ENCODE results near the gene TBC1D2.
A peak's percentile ranks its signal among the peaks of the same experiment; 100 is the strongest.

Gene TBC1D2

DNA sequence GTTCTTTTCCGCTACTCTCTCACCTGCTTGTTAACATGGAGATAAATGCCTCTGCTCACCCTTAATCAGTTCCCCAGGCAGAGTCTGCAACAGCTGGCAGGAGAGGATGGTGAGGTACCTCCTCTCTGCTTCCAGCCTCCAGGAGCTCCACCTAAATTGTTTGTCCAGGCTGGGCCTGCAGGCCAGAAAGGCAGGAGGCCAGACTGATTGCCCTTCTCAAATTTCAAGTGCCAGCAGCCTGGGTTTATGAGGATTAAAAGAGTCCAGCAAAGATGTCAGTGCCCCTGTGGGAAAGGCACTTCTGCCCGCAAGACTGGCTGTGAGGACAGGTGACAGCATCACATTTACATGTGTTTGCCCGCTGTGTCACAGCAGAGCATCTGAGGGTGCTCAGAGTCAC, 82.8 kb downstream of the TBC1D2 start (continued):
- TF ChIP-seq, protein P1, sequence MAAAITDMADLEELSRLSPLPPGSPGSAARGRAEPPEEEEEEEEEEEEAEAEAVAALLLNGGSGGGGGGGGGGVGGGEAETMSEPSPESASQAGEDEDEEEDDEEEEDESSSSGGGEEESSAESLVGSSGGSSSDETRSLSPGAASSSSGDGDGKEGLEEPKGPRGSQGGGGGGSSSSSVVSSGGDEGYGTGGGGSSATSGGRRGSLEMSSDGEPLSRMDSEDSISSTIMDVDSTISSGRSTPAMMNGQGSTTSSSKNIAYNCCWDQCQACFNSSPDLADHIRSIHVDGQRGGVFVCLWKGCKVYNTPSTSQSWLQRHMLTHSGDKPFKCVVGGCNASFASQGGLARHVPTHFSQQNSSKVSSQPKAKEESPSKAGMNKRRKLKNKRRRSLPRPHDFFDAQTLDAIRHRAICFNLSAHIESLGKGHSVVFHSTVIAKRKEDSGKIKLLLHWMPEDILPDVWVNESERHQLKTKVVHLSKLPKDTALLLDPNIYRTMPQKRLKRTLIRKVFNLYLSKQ (tag by site-specific recombination; IDR thresholded peaks at IDR 0.05; ENCODE audit: borderline replicate concordance) = no peak
- TF ChIP-seq ZNF391 (tag by site-specific recombination; IDR thresholded peaks at IDR 0.05; ENCODE audit: borderline replicate concordance, low read depth) = no peak
- TF ChIP-seq ZNF155 (tag by site-specific recombination; IDR thresholded peaks at IDR 0.05) = no peak
- TF ChIP-seq ZNF76 (tag by site-specific recombination; IDR thresholded peaks at IDR 0.05; ENCODE audit: borderline replicate concordance, low read depth) = no peak
- TF ChIP-seq ZSCAN23 (tag by site-specific recombination; IDR thresholded peaks at IDR 0.05) = no peak
- no peak for TF ChIP-seq KLF16 (tag by site-specific recombination; IDR thresholded peaks at IDR 0.05)
- TF ChIP-seq RBAK (tag by site-specific recombination; IDR thresholded peaks at IDR 0.05) = no peak
- no peak for TF ChIP-seq ZNF350 (tag by site-specific recombination; IDR thresholded peaks at IDR 0.05)
- no peak for TF ChIP-seq ZNF211 (tag by site-specific recombination; IDR thresholded peaks at IDR 0.05; ENCODE audit: low read depth)
- no peak for TF ChIP-seq ZNF416 (tag by site-specific recombination; IDR thresholded peaks at IDR 0.05)
- TF ChIP-seq ZNF48 (tag by site-specific recombination; IDR thresholded peaks at IDR 0.05) = no peak
- no peak for TF ChIP-seq ZNF521 (tag by site-specific recombination; IDR thresholded peaks at IDR 0.05)
- no peak for TF ChIP-seq REPIN1 (tag by site-specific recombination; IDR thresholded peaks at IDR 0.05; ENCODE audit: low read depth)
- TF ChIP-seq ZNF132 (tag by site-specific recombination; IDR thresholded peaks at IDR 0.05; ENCODE audit: borderline replicate concordance) = no peak
- TF ChIP-seq SETDB1 (IDR thresholded peaks at IDR 0.05; ENCODE audit: insufficient read length, low read length) = no peak
- TF ChIP-seq, protein P2, sequence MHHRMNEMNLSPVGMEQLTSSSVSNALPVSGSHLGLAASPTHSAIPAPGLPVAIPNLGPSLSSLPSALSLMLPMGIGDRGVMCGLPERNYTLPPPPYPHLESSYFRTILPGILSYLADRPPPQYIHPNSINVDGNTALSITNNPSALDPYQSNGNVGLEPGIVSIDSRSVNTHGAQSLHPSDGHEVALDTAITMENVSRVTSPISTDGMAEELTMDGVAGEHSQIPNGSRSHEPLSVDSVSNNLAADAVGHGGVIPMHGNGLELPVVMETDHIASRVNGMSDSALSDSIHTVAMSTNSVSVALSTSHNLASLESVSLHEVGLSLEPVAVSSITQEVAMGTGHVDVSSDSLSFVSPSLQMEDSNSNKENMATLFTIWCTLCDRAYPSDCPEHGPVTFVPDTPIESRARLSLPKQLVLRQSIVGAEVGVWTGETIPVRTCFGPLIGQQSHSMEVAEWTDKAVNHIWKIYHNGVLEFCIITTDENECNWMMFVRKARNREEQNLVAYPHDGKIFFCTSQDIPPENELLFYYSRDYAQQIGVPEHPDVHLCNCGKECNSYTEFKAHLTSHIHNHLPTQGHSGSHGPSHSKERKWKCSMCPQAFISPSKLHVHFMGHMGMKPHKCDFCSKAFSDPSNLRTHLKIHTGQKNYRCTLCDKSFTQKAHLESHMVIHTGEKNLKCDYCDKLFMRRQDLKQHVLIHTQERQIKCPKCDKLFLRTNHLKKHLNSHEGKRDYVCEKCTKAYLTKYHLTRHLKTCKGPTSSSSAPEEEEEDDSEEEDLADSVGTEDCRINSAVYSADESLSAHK (tag by site-specific recombination; IDR thresholded peaks at IDR 0.05) = no peak
- TF ChIP-seq, protein P3, sequence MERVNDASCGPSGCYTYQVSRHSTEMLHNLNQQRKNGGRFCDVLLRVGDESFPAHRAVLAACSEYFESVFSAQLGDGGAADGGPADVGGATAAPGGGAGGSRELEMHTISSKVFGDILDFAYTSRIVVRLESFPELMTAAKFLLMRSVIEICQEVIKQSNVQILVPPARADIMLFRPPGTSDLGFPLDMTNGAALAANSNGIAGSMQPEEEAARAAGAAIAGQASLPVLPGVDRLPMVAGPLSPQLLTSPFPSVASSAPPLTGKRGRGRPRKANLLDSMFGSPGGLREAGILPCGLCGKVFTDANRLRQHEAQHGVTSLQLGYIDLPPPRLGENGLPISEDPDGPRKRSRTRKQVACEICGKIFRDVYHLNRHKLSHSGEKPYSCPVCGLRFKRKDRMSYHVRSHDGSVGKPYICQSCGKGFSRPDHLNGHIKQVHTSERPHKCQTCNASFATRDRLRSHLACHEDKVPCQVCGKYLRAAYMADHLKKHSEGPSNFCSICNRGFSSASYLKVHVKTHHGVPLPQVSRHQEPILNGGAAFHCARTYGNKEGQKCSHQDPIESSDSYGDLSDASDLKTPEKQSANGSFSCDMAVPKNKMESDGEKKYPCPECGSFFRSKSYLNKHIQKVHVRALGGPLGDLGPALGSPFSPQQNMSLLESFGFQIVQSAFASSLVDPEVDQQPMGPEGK (tag by site-specific recombination; IDR thresholded peaks at IDR 0.05) = peak; percentile 21; the same call in 1 of the 2 replicates
- no peak for TF ChIP-seq HOXD13 (CRISPR knock-in tag; IDR thresholded peaks at IDR 0.05; ENCODE audit: borderline replicate concordance)
- no peak for TF ChIP-seq ZNF274 (IDR thresholded peaks at IDR 0.05; ENCODE audit: low read length)
- no peak for TF ChIP-seq ZNF274 (tag by site-specific recombination; IDR thresholded peaks at IDR 0.05; ENCODE audit: borderline replicate concordance)
- TF ChIP-seq, protein P4, sequence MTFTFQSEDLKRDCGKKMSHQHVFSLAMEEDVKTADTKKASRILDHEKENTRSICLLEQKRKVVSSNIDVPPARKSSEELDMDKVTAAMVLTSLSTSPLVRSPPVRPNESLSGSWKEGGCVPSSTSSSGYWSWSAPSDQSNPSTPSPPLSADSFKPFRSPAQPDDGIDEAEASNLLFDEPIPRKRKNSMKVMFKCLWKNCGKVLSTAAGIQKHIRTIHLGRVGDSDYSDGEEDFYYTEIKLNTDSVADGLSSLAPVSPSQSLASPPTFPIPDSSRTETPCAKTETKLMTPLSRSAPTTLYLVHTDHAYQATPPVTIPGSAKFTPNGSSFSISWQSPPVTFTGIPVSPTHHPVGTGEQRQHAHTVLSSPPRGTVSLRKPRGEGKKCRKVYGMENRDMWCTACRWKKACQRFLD (tag by site-specific recombination; IDR thresholded peaks at IDR 0.05) = no peak
- TF ChIP-seq ZNF202 (tag by site-specific recombination; IDR thresholded peaks at IDR 0.05; ENCODE audit: borderline replicate concordance) = no peak
- TF ChIP-seq, protein P5, sequence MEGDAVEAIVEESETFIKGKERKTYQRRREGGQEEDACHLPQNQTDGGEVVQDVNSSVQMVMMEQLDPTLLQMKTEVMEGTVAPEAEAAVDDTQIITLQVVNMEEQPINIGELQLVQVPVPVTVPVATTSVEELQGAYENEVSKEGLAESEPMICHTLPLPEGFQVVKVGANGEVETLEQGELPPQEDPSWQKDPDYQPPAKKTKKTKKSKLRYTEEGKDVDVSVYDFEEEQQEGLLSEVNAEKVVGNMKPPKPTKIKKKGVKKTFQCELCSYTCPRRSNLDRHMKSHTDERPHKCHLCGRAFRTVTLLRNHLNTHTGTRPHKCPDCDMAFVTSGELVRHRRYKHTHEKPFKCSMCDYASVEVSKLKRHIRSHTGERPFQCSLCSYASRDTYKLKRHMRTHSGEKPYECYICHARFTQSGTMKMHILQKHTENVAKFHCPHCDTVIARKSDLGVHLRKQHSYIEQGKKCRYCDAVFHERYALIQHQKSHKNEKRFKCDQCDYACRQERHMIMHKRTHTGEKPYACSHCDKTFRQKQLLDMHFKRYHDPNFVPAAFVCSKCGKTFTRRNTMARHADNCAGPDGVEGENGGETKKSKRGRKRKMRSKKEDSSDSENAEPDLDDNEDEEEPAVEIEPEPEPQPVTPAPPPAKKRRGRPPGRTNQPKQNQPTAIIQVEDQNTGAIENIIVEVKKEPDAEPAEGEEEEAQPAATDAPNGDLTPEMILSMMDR (tag by site-specific recombination; IDR thresholded peaks at IDR 0.05) = no peak
- no peak for TF ChIP-seq PRDM1 (tag by site-specific recombination; IDR thresholded peaks at IDR 0.05)
- TF ChIP-seq, protein P6, sequence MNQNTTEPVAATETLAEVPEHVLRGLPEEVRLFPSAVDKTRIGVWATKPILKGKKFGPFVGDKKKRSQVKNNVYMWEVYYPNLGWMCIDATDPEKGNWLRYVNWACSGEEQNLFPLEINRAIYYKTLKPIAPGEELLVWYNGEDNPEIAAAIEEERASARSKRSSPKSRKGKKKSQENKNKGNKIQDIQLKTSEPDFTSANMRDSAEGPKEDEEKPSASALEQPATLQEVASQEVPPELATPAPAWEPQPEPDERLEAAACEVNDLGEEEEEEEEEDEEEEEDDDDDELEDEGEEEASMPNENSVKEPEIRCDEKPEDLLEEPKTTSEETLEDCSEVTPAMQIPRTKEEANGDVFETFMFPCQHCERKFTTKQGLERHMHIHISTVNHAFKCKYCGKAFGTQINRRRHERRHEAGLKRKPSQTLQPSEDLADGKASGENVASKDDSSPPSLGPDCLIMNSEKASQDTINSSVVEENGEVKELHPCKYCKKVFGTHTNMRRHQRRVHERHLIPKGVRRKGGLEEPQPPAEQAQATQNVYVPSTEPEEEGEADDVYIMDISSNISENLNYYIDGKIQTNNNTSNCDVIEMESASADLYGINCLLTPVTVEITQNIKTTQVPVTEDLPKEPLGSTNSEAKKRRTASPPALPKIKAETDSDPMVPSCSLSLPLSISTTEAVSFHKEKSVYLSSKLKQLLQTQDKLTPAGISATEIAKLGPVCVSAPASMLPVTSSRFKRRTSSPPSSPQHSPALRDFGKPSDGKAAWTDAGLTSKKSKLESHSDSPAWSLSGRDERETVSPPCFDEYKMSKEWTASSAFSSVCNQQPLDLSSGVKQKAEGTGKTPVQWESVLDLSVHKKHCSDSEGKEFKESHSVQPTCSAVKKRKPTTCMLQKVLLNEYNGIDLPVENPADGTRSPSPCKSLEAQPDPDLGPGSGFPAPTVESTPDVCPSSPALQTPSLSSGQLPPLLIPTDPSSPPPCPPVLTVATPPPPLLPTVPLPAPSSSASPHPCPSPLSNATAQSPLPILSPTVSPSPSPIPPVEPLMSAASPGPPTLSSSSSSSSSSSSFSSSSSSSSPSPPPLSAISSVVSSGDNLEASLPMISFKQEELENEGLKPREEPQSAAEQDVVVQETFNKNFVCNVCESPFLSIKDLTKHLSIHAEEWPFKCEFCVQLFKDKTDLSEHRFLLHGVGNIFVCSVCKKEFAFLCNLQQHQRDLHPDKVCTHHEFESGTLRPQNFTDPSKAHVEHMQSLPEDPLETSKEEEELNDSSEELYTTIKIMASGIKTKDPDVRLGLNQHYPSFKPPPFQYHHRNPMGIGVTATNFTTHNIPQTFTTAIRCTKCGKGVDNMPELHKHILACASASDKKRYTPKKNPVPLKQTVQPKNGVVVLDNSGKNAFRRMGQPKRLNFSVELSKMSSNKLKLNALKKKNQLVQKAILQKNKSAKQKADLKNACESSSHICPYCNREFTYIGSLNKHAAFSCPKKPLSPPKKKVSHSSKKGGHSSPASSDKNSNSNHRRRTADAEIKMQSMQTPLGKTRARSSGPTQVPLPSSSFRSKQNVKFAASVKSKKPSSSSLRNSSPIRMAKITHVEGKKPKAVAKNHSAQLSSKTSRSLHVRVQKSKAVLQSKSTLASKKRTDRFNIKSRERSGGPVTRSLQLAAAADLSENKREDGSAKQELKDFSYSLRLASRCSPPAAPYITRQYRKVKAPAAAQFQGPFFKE (tag by site-specific recombination; IDR thresholded peaks at IDR 0.05; ENCODE audit: borderline replicate concordance) = no peak
